ENCODE data around the gene MS4A2. TPM values are rescaled to one million over a fixed set of nuclear protein-coding genes. Genes with fewer than 3 reads are reported as not detected.
"Not testable (repeated sequence)": the region's sequence is repeated elsewhere in the genome, so short reads cannot be mapped to it uniquely, and the experiment has no call there.

Gene MS4A2
- total RNA-seq, 1 experiment from 2014 or later, result not detected

DNA sequence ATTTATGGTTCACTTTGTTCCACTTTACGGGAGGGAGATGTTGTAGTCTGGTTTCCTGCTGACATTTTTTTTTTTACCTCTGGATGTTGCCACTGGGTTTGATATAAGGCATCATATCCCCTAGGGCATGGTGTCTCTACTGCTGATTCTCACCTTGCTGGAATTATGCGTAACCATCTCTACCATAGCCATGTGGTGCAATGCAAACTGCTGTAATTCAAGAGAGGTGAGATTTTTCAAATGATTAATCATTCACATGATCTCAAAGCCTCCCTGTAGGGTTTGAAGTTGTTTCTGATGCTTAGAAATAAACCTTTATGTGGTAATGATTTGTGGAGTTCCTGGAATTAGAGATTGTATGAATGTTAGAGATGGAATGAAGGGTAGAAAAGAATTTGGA is 19.0 kb upstream of the MS4A2 start:
- ChIA-PET CTCF (no interaction called here), POLR2A (no interaction called here), RAD21 (ENCODE audit: low non-redundant PET in 1 of 2, low total read pairs in 2 of 2, uncharacterized antibody in 2 of 2, unreplicated experiment in 2 of 2) (no interaction called here)
- no peaks in the 10 kb centered on the region for H4K20me1 ChIP-seq (ENCODE audit: insufficient read depth)
- H3K4me3 ChIP-seq (replicated peaks in 1 of 2; ENCODE audit: low read depth in 1 of 2, low read length in 2 of 2), result no peak overlapping the region
- no peaks in the 10 kb centered on the region for H3K36me3 ChIP-seq (ENCODE audit: control insufficient read depth in 1 of 2, insufficient read depth in 2 of 2, low read length in 2 of 2)
- ATAC-seq, result no peak
- no peak for DNase-seq (ENCODE audit: low read depth, low spot score)
- no peak overlapping the region for H2AFZ ChIP-seq (ENCODE audit: low read depth, low read length, poor library complexity, severe bottlenecking)
- H3K9ac ChIP-seq (ENCODE audit: low read length), result no peak overlapping the region
- H3K79me2 ChIP-seq (ENCODE audit: insufficient read depth, low read length), result no peaks in the 10 kb centered on the region
- BruUV-seq (replicated peaks), result no TSS peak
- no peaks in the 10 kb centered on the region for H3K9me3 ChIP-seq (ENCODE audit: control insufficient read depth in 1 of 2, insufficient read depth in 1 of 2, low read depth in 1 of 2, low read length in 2 of 2)
- TF ChIP-seq, protein P1, sequence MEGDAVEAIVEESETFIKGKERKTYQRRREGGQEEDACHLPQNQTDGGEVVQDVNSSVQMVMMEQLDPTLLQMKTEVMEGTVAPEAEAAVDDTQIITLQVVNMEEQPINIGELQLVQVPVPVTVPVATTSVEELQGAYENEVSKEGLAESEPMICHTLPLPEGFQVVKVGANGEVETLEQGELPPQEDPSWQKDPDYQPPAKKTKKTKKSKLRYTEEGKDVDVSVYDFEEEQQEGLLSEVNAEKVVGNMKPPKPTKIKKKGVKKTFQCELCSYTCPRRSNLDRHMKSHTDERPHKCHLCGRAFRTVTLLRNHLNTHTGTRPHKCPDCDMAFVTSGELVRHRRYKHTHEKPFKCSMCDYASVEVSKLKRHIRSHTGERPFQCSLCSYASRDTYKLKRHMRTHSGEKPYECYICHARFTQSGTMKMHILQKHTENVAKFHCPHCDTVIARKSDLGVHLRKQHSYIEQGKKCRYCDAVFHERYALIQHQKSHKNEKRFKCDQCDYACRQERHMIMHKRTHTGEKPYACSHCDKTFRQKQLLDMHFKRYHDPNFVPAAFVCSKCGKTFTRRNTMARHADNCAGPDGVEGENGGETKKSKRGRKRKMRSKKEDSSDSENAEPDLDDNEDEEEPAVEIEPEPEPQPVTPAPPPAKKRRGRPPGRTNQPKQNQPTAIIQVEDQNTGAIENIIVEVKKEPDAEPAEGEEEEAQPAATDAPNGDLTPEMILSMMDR (IDR thresholded peaks at IDR 0.05 in 2 of 3, conservative IDR thresholded peaks at IDR 0.05 in 1 of 3; ENCODE audit: borderline replicate concordance in 1 of 3, insufficient read depth in 1 of 3, low read depth in 2 of 3, low read length in 2 of 3), result no peak
- TF ChIP-seq, protein P2, sequence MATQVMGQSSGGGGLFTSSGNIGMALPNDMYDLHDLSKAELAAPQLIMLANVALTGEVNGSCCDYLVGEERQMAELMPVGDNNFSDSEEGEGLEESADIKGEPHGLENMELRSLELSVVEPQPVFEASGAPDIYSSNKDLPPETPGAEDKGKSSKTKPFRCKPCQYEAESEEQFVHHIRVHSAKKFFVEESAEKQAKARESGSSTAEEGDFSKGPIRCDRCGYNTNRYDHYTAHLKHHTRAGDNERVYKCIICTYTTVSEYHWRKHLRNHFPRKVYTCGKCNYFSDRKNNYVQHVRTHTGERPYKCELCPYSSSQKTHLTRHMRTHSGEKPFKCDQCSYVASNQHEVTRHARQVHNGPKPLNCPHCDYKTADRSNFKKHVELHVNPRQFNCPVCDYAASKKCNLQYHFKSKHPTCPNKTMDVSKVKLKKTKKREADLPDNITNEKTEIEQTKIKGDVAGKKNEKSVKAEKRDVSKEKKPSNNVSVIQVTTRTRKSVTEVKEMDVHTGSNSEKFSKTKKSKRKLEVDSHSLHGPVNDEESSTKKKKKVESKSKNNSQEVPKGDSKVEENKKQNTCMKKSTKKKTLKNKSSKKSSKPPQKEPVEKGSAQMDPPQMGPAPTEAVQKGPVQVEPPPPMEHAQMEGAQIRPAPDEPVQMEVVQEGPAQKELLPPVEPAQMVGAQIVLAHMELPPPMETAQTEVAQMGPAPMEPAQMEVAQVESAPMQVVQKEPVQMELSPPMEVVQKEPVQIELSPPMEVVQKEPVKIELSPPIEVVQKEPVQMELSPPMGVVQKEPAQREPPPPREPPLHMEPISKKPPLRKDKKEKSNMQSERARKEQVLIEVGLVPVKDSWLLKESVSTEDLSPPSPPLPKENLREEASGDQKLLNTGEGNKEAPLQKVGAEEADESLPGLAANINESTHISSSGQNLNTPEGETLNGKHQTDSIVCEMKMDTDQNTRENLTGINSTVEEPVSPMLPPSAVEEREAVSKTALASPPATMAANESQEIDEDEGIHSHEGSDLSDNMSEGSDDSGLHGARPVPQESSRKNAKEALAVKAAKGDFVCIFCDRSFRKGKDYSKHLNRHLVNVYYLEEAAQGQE (IDR thresholded peaks at IDR 0.05; ENCODE audit: low read depth), result no peak
- TF ChIP-seq EGR1 (IDR thresholded peaks at IDR 0.05; ENCODE audit: low read depth) (no peak), ZNF274 (IDR thresholded peaks at IDR 0.05; ENCODE audit: low read depth, low read length) (no peak), POLR2A (IDR thresholded peaks at IDR 0.05; ENCODE audit: borderline replicate concordance, extremely low read depth, insufficient read depth, insufficient read length) (no peak), FOSL1 (IDR thresholded peaks at IDR 0.05; ENCODE audit: low read depth) (no peak), JUND (IDR thresholded peaks at IDR 0.05) (no peak), TCF7L2 (IDR thresholded peaks at IDR 0.05; ENCODE audit: borderline replicate concordance, extremely low read depth, insufficient read depth, insufficient read length) (no peak), ELF1 (IDR thresholded peaks at IDR 0.05; ENCODE audit: borderline replicate concordance, low read depth) (no peak), SIN3A (IDR thresholded peaks at IDR 0.05; ENCODE audit: low read depth) (no peak)
- TF ChIP-seq, protein P3, sequence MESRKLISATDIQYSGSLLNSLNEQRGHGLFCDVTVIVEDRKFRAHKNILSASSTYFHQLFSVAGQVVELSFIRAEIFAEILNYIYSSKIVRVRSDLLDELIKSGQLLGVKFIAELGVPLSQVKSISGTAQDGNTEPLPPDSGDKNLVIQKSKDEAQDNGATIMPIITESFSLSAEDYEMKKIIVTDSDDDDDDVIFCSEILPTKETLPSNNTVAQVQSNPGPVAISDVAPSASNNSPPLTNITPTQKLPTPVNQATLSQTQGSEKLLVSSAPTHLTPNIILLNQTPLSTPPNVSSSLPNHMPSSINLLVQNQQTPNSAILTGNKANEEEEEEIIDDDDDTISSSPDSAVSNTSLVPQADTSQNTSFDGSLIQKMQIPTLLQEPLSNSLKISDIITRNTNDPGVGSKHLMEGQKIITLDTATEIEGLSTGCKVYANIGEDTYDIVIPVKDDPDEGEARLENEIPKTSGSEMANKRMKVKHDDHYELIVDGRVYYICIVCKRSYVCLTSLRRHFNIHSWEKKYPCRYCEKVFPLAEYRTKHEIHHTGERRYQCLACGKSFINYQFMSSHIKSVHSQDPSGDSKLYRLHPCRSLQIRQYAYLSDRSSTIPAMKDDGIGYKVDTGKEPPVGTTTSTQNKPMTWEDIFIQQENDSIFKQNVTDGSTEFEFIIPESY (IDR thresholded peaks at IDR 0.05; ENCODE audit: extremely low read depth, insufficient replicate concordance, low read length), result no peak
- TF ChIP-seq, protein P4, sequence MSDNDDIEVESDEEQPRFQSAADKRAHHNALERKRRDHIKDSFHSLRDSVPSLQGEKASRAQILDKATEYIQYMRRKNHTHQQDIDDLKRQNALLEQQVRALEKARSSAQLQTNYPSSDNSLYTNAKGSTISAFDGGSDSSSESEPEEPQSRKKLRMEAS (IDR thresholded peaks at IDR 0.05), result no peak
- H3K4me2 ChIP-seq (ENCODE audit: low read length), result no peak overlapping the region
- no peak overlapping the region for H3K27ac ChIP-seq (ENCODE audit: low read depth, low read length)
- H3K27me3 ChIP-seq (ENCODE audit: insufficient read depth, low read length), result no peaks in the 10 kb centered on the region
- intact Hi-C loops (cut with micrococcal nuclease), result no loop called here
- H3K4me1 ChIP-seq (ENCODE audit: control insufficient read depth in 1 of 2, insufficient read depth in 2 of 2, low read length in 2 of 2), result no peaks in the 10 kb centered on the region
- no peaks in the 10 kb centered on the region for H3K9me2 ChIP-seq (ENCODE audit: insufficient read depth)

DNA sequence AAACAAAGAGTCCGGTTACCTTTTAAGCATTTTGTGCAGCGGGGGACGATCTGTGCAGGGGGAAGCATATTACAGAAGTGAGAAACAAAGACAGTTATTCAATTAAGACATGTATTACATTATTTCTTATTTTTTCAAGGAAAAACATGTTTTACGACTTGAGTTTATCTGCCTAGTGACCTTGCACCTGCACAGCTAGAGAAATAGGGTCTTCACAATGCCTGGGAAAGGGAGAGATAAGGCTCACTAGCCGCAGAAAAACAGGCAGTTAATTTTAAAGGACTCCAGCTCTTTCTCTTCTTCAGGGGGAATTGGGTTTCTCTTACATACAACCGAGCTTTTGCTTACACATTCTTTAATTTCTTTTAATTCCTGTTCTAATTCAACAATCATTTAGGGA is 16.8 kb upstream of the MS4A2 start:
- H3K4me1 ChIP-seq (ENCODE audit: control insufficient read depth in 1 of 2, insufficient read depth in 2 of 2, low read length in 2 of 2); H3K79me2 ChIP-seq (ENCODE audit: insufficient read depth, low read length); DNase-seq (ENCODE audit: low read depth, low spot score); H3K9me2 ChIP-seq (ENCODE audit: insufficient read depth); ATAC-seq; H3K27ac ChIP-seq (ENCODE audit: low read depth, low read length); intact Hi-C loops (cut with micrococcal nuclease); H3K9ac ChIP-seq (ENCODE audit: low read length); H3K4me2 ChIP-seq (ENCODE audit: low read length); CTCF ChIA-PET; H4K20me1 ChIP-seq (ENCODE audit: insufficient read depth); H2AFZ ChIP-seq (ENCODE audit: low read depth, low read length, poor library complexity, severe bottlenecking); BruUV-seq (replicated peaks); H3K4me3 ChIP-seq (replicated peaks in 1 of 2; ENCODE audit: low read depth in 1 of 2, low read length in 2 of 2); RAD21 ChIA-PET (ENCODE audit: low non-redundant PET in 1 of 2, low total read pairs in 2 of 2, uncharacterized antibody in 2 of 2, unreplicated experiment in 2 of 2); H3K9me3 ChIP-seq (ENCODE audit: control insufficient read depth in 1 of 2, insufficient read depth in 1 of 2, low read depth in 1 of 2, low read length in 2 of 2); H3K27me3 ChIP-seq (ENCODE audit: insufficient read depth, low read length); H3K36me3 ChIP-seq (ENCODE audit: control insufficient read depth in 1 of 2, insufficient read depth in 2 of 2, low read length in 2 of 2): not testable (repeated sequence)
- POLR2A ChIA-PET, result interaction anchor here (0.6 kb wide), 1 partner anchor 1803 kb away, joined by 5 read pairs; no protein-coding TSS in a partner anchor

Measured in HCT116 (cell line).